ENCODE data around the gene CYTH2. TPM values are rescaled to one million over a fixed set of nuclear protein-coding genes. Genes with fewer than 3 reads are reported as not detected.

Gene CYTH2
- total RNA-seq, 2 experiments from 2014 or later: 31.5 to 33.6 TPM

DNA sequence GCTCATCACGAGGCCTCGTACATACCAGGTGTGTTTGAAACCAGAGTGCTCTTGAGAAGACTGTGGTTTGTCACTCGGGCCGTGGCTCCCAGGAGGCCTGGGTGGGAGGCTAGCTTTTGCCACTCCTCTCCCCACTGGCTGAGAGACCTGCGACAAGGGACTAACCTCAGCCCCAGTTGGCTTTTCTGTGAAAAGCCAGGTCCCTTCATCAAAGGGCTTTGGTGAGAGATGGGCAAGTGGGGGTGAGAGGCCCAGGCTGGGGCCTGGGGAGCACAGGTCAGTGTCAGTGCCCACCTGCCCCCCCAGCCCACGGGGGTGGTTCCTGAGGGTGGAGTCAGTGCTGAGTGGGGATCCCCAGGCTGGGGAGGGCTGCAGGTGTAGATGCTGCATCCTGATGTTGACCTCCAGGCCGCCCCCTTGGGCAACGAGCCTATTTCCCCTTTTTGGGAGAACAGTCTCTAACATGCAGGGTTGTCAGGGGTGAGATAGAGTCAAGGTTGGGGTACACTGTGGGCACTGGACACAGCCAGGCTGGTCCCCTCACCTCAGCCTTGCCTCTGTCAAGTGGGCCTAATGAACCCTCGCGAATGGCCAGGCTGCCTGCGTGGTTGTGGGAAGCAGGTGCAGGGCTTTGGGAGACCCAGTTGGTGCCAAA, 13.1 kb upstream of the CYTH2 start:
- Mint-ChIP-seq H3K27me3 (no peaks in the 10 kb centered on the region), H3K36me3 (peaks cover 21% of the 10 kb centered on the region), H3K9me3 (no peaks in the 10 kb centered on the region), H3K27ac (no peak overlapping the region), H3K4me1 (ENCODE audit: low read depth) (peaks cover 7% of the 10 kb centered on the region), H3K4me3 (no peak overlapping the region)
- DNase-seq: no peak
- POLR2A ChIA-PET: no interaction called here
- intact Hi-C loops (cut with micrococcal nuclease): no loop called here
- CTCF ChIA-PET: no interaction called here

- intact Hi-C loops (cut with micrococcal nuclease): no loop called here
- POLR2A ChIA-PET: interaction anchor here (0.6 to 1.2 kb wide), 2 partner anchors 9 to 282 kb away, joined by 3 to 5 read pairs; no protein-coding TSS in a partner anchor
- H3K9me3 Mint-ChIP-seq: no peaks in the 10 kb centered on the region
Observed at GRCh38 chr19:48456864-48457263, 12.3 kb upstream of the CYTH2 start.

DNA sequence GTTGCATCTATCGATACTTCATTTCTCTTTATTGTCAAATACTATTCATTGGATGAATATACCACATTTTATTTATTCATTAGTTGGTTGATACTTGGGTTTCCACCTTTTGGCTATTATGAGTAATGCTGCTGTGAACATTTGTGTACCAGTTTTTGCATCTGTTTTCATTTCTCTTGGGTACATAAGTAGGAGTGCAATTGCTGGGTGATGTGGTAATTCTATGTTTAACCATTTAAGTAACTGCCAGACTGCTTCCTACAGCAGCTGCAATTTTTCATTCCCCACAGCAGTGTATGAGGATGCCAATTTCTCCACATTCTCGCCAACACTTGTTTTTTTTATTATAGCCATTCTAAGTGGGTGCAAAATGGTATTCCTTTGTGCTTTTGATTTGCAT, 11.2 kb upstream of the CYTH2 start:
- peaks cover 22% of the 10 kb centered on the region for H3K36me3 Mint-ChIP-seq
- no peak overlapping the region for H3K27ac Mint-ChIP-seq
- H3K27me3 Mint-ChIP-seq: no peaks in the 10 kb centered on the region
- H3K9me3 Mint-ChIP-seq: no peaks in the 10 kb centered on the region
- no peak overlapping the region for H3K4me3 Mint-ChIP-seq
- DNase-seq: no peak
- H3K4me1 Mint-ChIP-seq (ENCODE audit: low read depth): peaks cover 7% of the 10 kb centered on the region
- intact Hi-C loops (cut with micrococcal nuclease): no loop called here
- ChIA-PET POLR2A (interaction anchor here (1.2 kb wide), 1 partner anchor 10 kb away, joined by 5 read pairs; no protein-coding TSS in a partner anchor), CTCF (no interaction called here)

More at GRCh38 chr19:48456864-48457263, 12.3 kb upstream of the CYTH2 start:
- no peak for DNase-seq
- Mint-ChIP-seq H3K36me3 (peaks cover 18% of the 10 kb centered on the region), H3K4me3 (no peak overlapping the region), H3K27ac (no peak overlapping the region), H3K4me1 (ENCODE audit: low read depth) (peaks cover 7% of the 10 kb centered on the region), H3K27me3 (no peaks in the 10 kb centered on the region)
- CTCF ChIA-PET: interaction anchor here (0.7 to 0.9 kb wide), 2 partner anchors 31 to 127 kb away, joined by 3 to 4 read pairs; no protein-coding TSS in a partner anchor

DNA sequence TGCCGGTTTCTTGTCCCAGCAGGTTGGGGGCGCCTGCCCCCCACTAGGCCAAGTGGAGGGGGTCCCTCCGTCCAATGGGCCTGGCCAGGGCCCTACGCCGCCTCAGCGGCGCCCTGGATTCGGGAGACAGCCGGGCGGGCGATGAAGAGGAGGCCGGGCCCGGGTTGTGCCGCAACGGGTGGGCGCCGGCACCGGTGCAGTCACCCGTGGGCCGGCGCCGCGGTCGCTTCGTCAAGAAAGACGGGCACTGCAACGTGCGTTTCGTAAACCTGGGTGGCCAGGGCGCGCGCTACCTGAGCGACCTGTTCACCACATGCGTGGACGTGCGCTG, 7.6 kb upstream of the CYTH2 start:
- no peak overlapping the region for H3K4me3 Mint-ChIP-seq
- intact Hi-C loops (cut with micrococcal nuclease): no loop called here
- H3K27ac Mint-ChIP-seq: no peak overlapping the region
- CTCF ChIA-PET: no interaction called here
- peaks cover 8% of the 10 kb centered on the region for H3K4me1 Mint-ChIP-seq (ENCODE audit: low read depth)
- POLR2A ChIA-PET: no interaction called here
- peaks cover 19% of the 10 kb centered on the region for H3K36me3 Mint-ChIP-seq
- DNase-seq: no peak
- no peaks in the 10 kb centered on the region for H3K27me3 Mint-ChIP-seq
- H3K9me3 Mint-ChIP-seq: no peaks in the 10 kb centered on the region

GRCh38 chr19:48461982-48462655, 7.0 kb upstream of the CYTH2 start:
- Mint-ChIP-seq H3K4me1 (ENCODE audit: low read depth) (peaks cover 8% of the 10 kb centered on the region), H3K27ac (no peak overlapping the region), H3K4me3 (no peak overlapping the region), H3K9me3 (no peaks in the 10 kb centered on the region), H3K36me3 (peaks cover 17% of the 10 kb centered on the region), H3K27me3 (no peaks in the 10 kb centered on the region)
- DNase-seq: peak; percentile 25
- ChIA-PET POLR2A (no interaction called here), CTCF (interaction anchor here (0.7 to 0.8 kb wide), 2 partner anchors 128 to 212 kb away, joined by 3 read pairs; no protein-coding TSS in a partner anchor)
- intact Hi-C loops (cut with micrococcal nuclease): no loop called here

- ChIA-PET POLR2A (interaction anchor here (0.6 kb wide), 2 partner anchors 19 to 1430 kb away, joined by 3 to 5 read pairs; partner anchors contain the start of gene GRWD1), CTCF (interaction anchor here (0.6 kb wide), 1 partner anchor 25 kb away, joined by 3 read pairs; no protein-coding TSS in a partner anchor)
- Mint-ChIP-seq H3K36me3 (peaks cover 7% of the 10 kb centered on the region), H3K27ac (no peak overlapping the region), H3K27me3 (no peaks in the 10 kb centered on the region), H3K4me3 (no peak overlapping the region), H3K4me1 (ENCODE audit: low read depth) (peaks cover 20% of the 10 kb centered on the region), H3K9me3 (no peaks in the 10 kb centered on the region)
- no peak for DNase-seq
- intact Hi-C loops (cut with micrococcal nuclease): no loop called here
Observed at GRCh38 chr19:48465215-48465614, 4.0 kb upstream of the CYTH2 start.

GRCh38 chr19:48466561-48467325, 2.4 kb upstream of the CYTH2 start:
- H3K27me3 Mint-ChIP-seq: no peaks in the 10 kb centered on the region
- H3K36me3 Mint-ChIP-seq: peaks cover 11% of the 10 kb centered on the region
- H3K4me1 Mint-ChIP-seq (ENCODE audit: low read depth): peaks cover 22% of the 10 kb centered on the region
- intact Hi-C loops (cut with micrococcal nuclease): no loop called here
- no peak for DNase-seq
- H3K4me3 Mint-ChIP-seq: no peak overlapping the region
- ChIA-PET CTCF (no interaction called here), POLR2A (no interaction called here)
- no peaks in the 10 kb centered on the region for H3K9me3 Mint-ChIP-seq
- no peak overlapping the region for H3K27ac Mint-ChIP-seq

GRCh38 chr19:48468772-48469288, 339 bp upstream of the CYTH2 start:
- peak overlapping the region; percentile 84 for H3K27ac Mint-ChIP-seq
- H3K36me3 Mint-ChIP-seq: peaks cover 8% of the 10 kb centered on the region
- no peaks in the 10 kb centered on the region for H3K27me3 Mint-ChIP-seq
- POLR2A ChIA-PET: no interaction called here
- intact Hi-C loops (cut with micrococcal nuclease): loop anchor here (1.0 to 2.0 kb wide), 5 partner anchors 24 to 136 kb away; partner anchors contain the start of genes GRWD1 and SYNGR4
- peak overlapping the region; percentile 83 for H3K4me3 Mint-ChIP-seq
- CTCF ChIA-PET: interaction anchor here (1.0 kb wide), 1 partner anchor 77 kb away, joined by 3 read pairs; no protein-coding TSS in a partner anchor
- H3K4me1 Mint-ChIP-seq (ENCODE audit: low read depth): peaks cover 22% of the 10 kb centered on the region
- DNase-seq: peak; percentile 100
- no peaks in the 10 kb centered on the region for H3K9me3 Mint-ChIP-seq

GRCh38 chr19:48469934-48470680, 938 bp downstream of the CYTH2 start:
- Mint-ChIP-seq H3K4me3 (peak overlapping the region; percentile 83), H3K27ac (peak overlapping the region; percentile 45), H3K9me3 (no peaks in the 10 kb centered on the region), H3K4me1 (ENCODE audit: low read depth) (peaks cover 20% of the 10 kb centered on the region), H3K27me3 (no peaks in the 10 kb centered on the region), H3K36me3 (peaks cover 12% of the 10 kb centered on the region)
- ChIA-PET POLR2A (interaction anchor here (0.7 kb wide), 2 partner anchors 11 to 107 kb away, joined by 3 read pairs; no protein-coding TSS in a partner anchor), CTCF (interaction anchor here (0.6 to 1.9 kb wide), 5 partner anchors 20 to 119 kb away, joined by 3 to 10 read pairs (median 3); no protein-coding TSS in a partner anchor)
- intact Hi-C loops (cut with micrococcal nuclease): loop anchor here (1.0 to 2.0 kb wide), 4 partner anchors 25 to 137 kb away; partner anchors contain the start of gene GRWD1
- no peak for DNase-seq

DNA sequence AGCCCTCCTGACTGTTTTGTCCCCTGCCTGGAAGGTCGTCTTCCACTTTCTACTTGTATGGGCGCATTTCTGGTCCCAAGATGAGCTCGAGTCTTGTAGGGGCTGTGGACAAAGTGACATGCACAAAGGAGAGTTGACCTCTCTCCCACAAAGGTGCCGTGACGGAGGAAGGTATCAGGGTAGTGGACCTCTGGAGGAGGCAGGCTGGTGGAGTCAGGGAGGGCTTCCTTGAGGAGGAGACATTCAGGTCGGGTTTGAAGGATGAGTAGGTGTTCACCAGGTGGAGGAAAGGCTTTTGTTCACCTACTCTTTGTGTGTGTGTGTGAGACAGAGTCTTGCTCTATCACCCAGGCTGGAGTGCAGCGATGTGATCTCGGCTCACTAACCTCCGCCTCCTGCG, 1.7 kb downstream of the CYTH2 start:
- Mint-ChIP-seq H3K9me3 (no peaks in the 10 kb centered on the region), H3K27ac (no peak overlapping the region), H3K27me3 (no peaks in the 10 kb centered on the region), H3K36me3 (peaks cover 16% of the 10 kb centered on the region), H3K4me3 (peak overlapping the region; percentile 4), H3K4me1 (ENCODE audit: low read depth) (peaks cover 14% of the 10 kb centered on the region)
- intact Hi-C loops (cut with micrococcal nuclease): no loop called here
- POLR2A ChIA-PET: no interaction called here
- no peak for DNase-seq
- CTCF ChIA-PET: interaction anchor here (1.9 kb wide), 1 partner anchor 19 kb away, joined by 10 read pairs; no protein-coding TSS in a partner anchor

DNA sequence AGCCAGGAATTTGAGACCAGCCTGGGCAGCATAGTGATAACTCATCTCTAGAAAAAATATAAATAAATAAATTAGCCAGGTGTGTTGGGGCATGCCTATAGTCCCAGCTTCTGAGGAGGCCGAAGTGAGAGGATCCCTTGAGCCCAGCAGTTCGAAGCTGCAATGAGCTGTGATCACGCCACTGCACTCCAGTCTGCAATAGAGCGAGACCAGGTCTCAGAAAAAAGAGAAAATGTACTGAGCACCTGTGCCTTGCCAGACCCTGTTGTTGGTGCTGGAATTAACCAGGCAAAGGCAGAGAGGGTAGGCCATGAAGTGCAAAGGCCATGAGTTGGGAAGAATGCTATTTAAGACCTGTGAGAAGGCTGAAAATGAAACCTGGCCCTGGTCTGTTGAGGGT, 2.7 kb downstream of the CYTH2 start:
- peaks cover 16% of the 10 kb centered on the region for H3K36me3 Mint-ChIP-seq
- H3K27me3 Mint-ChIP-seq: no peaks in the 10 kb centered on the region
- no peak overlapping the region for H3K4me3 Mint-ChIP-seq
- intact Hi-C loops (cut with micrococcal nuclease): no loop called here
- peaks cover 14% of the 10 kb centered on the region for H3K4me1 Mint-ChIP-seq (ENCODE audit: low read depth)
- ChIA-PET POLR2A (no interaction called here), CTCF (interaction anchor here (1.7 kb wide), 1 partner anchor 18 kb away, joined by 6 read pairs; no protein-coding TSS in a partner anchor)
- peak overlapping the region; percentile 28 for H3K27ac Mint-ChIP-seq
- no peaks in the 10 kb centered on the region for H3K9me3 Mint-ChIP-seq
- DNase-seq: no peak

Data from activated CD4-positive, alpha-beta memory T cell treated with anti-CD3 and anti-CD28 coated beads for 36 hours (primary cell).